ENCODE results near the gene CAMTA1.

Gene CAMTA1

GRCh38 chr1:7608628-7609305, 823.5 kb downstream of the CAMTA1 start:
- in situ Hi-C loops (cut with MboI; ENCODE audit: low sequenced_read_pairs) = no loop called here

DNA sequence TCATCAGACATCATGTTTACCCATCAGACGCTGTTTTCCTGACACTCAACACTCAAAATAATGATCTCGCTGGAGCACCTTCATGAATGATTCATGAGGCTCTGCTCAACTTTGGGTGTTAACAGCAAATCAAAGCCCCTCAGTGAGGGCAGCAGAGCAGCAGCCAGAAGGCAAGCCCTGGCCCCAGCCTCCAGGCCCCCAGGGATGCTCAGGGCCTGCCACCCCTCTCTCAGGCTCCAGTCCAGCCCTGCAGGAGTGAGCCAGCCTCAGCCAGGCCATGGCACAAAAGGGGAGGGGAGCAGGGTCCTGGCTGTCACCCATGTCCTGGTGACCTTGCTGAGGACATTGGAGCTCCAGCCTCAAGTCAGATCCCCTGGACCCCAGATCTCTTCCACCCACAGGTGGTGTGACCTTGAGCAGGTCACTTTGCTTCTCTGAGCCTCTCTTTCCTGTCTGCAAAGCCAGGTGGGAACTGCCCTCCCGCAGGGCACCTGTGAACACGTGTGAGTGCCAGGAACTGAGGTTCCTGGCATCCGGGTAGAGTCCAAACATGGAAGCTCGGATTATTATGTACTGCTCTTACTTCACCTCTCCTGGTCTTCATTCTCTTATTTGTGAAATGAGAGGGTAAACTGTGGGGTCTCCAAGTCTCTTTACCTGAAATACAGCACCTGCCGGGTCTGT, 824.2 kb downstream of the CAMTA1 start:
- in situ Hi-C loops (cut with MboI; ENCODE audit: low sequenced_read_pairs) = no loop called here

DNA sequence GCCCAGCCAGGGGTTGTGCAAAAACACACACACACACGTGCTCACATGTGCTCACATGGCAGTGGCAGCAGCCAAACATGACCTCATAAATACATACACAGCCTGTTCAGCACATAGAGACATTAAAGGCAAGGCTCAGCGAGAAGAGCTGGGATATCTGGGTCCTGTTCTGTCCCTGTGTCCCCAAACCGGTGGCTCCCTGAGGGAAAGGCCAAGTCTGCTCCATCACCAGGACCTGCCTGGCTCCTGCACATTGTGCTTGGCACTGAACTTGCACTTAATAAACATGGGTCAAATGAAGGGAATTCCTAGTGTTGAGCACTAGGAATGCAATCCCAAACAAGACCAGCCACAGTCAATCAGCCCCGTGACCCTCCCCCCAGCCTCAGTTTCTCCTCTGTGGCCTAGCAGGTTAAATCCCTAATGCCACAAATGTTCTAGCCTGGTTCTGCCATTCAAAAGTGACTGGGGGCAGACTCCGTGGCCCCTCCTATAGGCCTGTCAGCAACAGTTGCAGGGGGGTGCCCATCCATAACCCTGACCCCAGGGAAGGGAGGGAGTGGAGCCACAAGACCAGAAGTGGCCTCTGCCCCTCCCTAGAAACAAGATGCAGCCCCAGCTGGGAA, 825.0 kb downstream of the CAMTA1 start:
- in situ Hi-C loops (cut with MboI; ENCODE audit: low sequenced_read_pairs) = no loop called here

DNA sequence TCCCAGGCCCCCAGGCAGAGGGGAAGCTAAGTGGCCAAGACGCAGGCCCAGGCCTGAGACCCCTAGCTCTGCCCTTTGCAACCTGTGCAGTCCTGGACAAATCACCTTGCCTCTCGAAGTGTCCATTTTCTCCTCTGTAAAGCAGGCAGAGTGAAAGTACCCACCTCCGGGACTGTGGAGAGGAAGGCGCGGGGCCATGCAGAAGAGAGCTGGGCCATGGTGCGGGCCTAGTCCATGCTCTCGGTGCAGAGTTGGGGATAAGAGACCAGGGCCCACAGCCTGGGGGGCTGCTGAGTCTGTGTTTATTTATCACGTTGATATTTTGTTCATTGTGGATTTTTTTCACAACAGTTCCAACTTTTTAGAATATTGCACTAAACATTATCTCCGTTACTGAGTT, 825.7 kb downstream of the CAMTA1 start:
- in situ Hi-C loops (cut with MboI; ENCODE audit: low sequenced_read_pairs) = no loop called here

GRCh38 chr1:7611421-7612010, 826.3 kb downstream of the CAMTA1 start:
- in situ Hi-C loops (cut with MboI; ENCODE audit: low sequenced_read_pairs) = no loop called here

DNA sequence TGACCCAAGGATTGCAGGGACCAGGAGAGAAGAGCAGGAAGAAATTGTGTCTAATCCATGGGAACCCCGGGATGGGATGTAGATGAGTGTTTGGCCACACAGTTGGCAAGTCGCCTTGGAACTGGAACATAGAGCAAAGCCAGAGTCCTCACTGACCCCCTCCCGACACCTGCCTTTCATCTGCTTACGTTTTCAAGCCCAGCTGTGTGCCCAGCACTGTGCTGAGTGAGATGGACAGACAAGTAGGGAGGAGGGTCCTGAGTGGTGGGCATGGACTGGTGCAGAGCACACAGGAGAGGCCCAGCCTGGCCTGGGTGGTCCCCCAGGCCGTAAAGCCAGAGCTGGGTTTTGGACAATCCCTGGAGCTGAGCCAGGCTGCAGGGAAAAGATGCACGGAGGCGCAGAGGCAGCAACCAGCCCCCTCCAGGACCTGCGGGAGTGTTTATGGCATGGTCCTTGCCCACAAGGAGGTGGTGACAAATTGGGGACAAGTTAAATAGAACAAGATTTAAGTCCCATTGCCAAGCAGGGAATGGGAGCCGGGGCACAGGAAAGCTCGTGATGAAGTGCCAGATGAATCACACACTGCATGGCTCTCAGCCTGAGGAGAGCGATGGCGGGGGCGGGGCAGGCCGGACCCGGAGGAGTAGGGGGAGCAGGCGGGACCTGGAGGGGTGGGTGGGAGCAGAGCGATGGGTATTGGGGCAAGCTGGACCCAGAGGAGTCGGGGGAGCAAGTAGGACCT, 828.0 kb downstream of the CAMTA1 start:
- in situ Hi-C loops (cut with MboI; ENCODE audit: low sequenced_read_pairs) = no loop called here

GRCh38 chr1:7613851-7614205, 828.6 kb downstream of the CAMTA1 start:
- in situ Hi-C loops (cut with MboI; ENCODE audit: low sequenced_read_pairs) = no loop called here

- in situ Hi-C loops (cut with MboI; ENCODE audit: low sequenced_read_pairs) = no loop called here
Observed at GRCh38 chr1:7614576-7615074, 829.4 kb downstream of the CAMTA1 start.

DNA sequence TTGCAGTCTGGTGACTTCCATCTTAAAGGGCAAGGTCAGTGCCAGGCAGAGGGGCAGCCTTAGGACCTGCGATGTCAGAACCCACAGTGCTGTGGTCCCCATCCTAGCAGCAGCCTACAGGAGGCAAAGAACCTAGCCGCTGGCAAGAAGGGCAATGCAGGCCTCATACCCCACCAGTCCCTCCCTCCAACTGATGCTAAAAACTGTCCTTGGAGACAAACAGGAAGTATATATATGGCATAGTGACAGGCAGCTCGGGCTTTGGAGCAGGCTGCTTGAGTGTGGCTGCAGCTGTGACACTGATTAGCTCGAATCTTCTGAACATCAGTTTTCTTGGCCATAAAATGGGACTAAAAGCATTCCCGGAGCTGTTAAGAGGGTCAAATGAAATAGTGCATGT, 829.9 kb downstream of the CAMTA1 start:
- in situ Hi-C loops (cut with MboI; ENCODE audit: low sequenced_read_pairs) = no loop called here

GRCh38 chr1:7616076-7616832, 831.0 kb downstream of the CAMTA1 start:
- in situ Hi-C loops (cut with MboI; ENCODE audit: low sequenced_read_pairs) = no loop called here

GRCh38 chr1:7616953-7617352, 831.7 kb downstream of the CAMTA1 start:
- in situ Hi-C loops (cut with MboI; ENCODE audit: low sequenced_read_pairs) = no loop called here

GRCh38 chr1:7617826-7618225, 832.6 kb downstream of the CAMTA1 start:
- in situ Hi-C loops (cut with MboI; ENCODE audit: low sequenced_read_pairs) = no loop called here

DNA sequence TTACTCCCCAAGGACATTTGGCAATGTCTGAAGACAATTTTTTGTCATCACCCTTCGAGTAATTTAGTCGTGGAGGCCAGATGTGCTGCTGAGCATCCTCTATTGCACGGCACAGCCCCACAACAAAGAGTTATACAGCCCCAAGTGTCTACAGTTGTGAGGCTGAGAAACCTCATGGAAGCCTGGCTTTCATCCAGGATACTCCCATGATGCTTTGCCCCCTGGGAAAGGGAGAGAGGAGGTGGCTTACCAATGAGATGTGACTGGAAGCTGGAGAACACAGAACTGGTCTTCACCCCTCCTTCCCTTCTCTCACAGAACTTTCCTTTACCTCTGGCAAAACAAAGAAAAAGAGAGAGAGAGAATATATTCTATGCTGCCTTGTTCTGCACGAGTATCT, 834.9 kb downstream of the CAMTA1 start:
- in situ Hi-C loops (cut with MboI; ENCODE audit: low sequenced_read_pairs) = no loop called here

DNA sequence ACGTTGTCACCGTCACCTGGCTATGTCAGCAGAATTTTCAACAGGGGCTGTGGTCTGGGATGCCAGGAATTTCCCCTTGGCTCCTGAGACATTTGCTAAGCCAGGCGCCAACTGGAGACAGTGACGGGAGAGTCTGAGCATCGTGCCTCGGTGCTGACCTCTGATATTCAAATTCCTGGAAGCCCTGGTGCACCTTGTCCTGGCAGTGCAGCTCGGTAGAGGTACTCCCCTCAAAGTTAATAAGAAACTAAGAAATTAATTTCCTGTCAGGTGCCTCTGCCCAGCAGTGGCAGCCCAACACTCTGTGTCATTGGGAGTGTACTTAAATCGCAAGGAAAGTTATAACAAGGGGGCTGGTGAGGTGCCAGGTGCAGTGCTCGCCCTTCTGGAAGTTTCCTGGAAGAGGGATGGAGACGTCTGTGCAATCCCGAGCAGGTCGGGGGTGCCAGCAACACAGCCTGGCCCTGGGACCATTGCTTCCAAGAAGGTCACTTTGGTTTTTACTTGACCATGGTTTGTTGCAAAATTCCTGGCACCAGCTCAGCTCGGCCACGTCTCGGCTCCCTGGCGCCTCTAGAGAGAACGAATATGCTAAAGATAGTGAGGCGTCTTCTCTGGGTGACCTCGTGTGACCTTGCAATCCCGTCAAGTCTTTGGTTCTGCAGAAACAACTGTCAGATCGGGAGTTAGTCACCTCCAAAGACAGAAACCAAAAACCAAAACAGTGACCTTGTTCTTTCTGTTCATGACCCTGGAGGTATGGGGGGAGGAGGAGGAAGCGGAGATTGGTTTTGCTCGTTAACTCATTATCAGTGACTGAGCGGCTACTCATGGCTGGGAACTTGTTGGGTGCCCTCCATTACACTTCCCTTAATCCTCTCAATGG, 836.3 kb downstream of the CAMTA1 start:
- in situ Hi-C loops (cut with MboI; ENCODE audit: low sequenced_read_pairs) = no loop called here

DNA sequence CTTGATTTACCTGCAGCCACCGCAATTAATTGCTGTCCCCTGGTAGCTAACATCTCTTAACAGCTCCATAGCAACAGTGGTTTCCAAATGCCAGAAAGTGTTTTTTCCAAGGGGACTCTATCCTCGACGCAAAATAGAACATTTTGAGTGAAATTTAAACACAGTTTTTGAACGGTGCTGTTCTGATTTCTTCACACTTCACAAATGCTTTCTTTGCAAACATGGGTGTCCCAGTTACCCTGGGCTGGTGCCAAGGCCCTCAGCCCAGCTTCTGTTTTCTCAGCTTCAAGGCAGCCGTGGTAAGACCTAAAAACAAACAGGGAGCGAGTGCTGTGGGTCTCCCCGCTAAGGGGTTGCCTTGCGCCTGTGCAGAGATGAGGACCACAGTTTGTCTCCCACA, 838.6 kb downstream of the CAMTA1 start:
- in situ Hi-C loops (cut with MboI; ENCODE audit: low sequenced_read_pairs) = no loop called here

- in situ Hi-C loops (cut with MboI; ENCODE audit: low sequenced_read_pairs) = no loop called here
Observed at GRCh38 chr1:7624791-7625355, 839.6 kb downstream of the CAMTA1 start.

- in situ Hi-C loops (cut with MboI; ENCODE audit: low sequenced_read_pairs) = no loop called here
Observed at GRCh38 chr1:7625401-7625800, 840.1 kb downstream of the CAMTA1 start.

DNA sequence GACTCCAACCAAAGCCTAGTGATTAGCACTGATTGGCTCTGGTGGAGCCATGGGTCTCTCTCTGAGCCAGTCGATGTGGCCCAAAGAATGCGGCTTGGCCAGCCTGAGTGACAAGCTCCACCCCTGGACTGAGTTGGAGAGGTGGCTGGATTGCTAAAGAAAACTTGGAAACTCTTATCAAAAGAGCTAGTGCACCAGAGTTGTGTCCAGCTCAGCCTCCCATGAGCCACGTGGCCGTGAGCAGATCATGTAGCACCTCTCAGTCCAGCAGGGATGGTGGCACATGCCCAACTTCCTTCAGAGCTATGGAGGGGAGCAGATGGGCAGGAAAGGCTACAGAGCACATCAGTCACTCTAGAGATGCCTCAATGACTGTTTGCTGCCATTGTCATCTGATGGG, 843.0 kb downstream of the CAMTA1 start:
- in situ Hi-C loops (cut with MboI; ENCODE audit: low sequenced_read_pairs) = no loop called here

GRCh38 chr1:7629011-7629410, 843.8 kb downstream of the CAMTA1 start:
- in situ Hi-C loops (cut with MboI; ENCODE audit: low sequenced_read_pairs) = no loop called here

Measured in HL-60/S4 treated with retinoic acid at 250 ng/mL for 4 days and 3 days (cell line).